Lower leg skin (tissue), 4 donors: ENCODE data around the gene MTRF1. TPM values are rescaled to one million over a fixed set of nuclear protein-coding genes. Genes with fewer than 3 reads are reported as not detected.
"Not testable (repeated sequence)": the region's sequence is repeated elsewhere in the genome, so short reads cannot be mapped to it uniquely, and the experiment has no call there.

ENCODE experiments used
- DNase-seq, 2 donors: peaks; one replicate each; pipeline ENCODE4 v3.0.0-alpha.2; 2019; ENCODE audit warnings: low spot score in 2 of 2
- H3K4me3 ChIP-seq: fragments of 200-600 bp; sonication (generic); 2 replicates; pipeline ENCODE4 v1.5.1; 2017; ENCODE audit warnings: mild to moderate bottlenecking, low read depth; ENCODE audit not compliant: poor library complexity, severe bottlenecking
- CTCF ChIP-seq, 3 donors: fragments of 450-650 bp; IDR thresholded peaks; one replicate each; pipeline ENCODE4 v1.5.1; 2016; ENCODE audit warnings: antibody characterized with exemption in 3 of 3, mild to moderate bottlenecking in 3 of 3, moderate library complexity in 2 of 3
- POLR2A ChIP-seq, 2 donors: fragments of 450-650 bp; IDR thresholded peaks; one replicate each; pipeline ENCODE4 v1.6.1; 2016 to 2017; ENCODE audit warnings: antibody characterized with exemption in 2 of 2, mild to moderate bottlenecking in 1 of 2, moderate library complexity in 1 of 2
- WGBS, 2 donors: methylation state at CpG; one replicate each; pipeline ENCODE4 v1.1.5; 2018; 5-methylcytosine and 5-hydroxymethylcytosine counted together
- intact Hi-C: fragments of 100-400 bp; cut with DNase I; formaldehyde crosslinking; loops from one replicate; pipeline ENCODE4 v1.15.0; 2023; ENCODE audit warnings: low total_unique reads
- total RNA-seq, 4 donors: library from RNA; depleted of rRNA; stranded (reverse); fragments of >200 nt; gene quantifications; one replicate each; pipeline ENCODE4 v1.1.0, GENCODE V29; 2016

Gene MTRF1
- total RNA-seq, 4 donors from 2014 or later: 4.2 to 13.5 (median 6.1) TPM

- no peak for DNase-seq
- no peak overlapping the region for H3K4me3 ChIP-seq
- intact Hi-C loops: no loop called here
- 86 to 94% methylated on average over 10 of the region's 10 CpGs for WGBS, 2 donors
- TF ChIP-seq CTCF (IDR thresholded peaks at IDR 0.05): no peak
- TF ChIP-seq POLR2A (IDR thresholded peaks at IDR 0.05): no peak
These were observed 26.1 kb upstream of the MTRF1 start for GRCh38 chr13:41289463-41289881.

- DNase-seq: no peak
- 83 to 84% methylated on average over 5 of the region's 5 CpGs for WGBS, 2 donors
- intact Hi-C loops: no loop called here
- no peak for TF ChIP-seq CTCF (IDR thresholded peaks at IDR 0.05)
- no peak for TF ChIP-seq POLR2A (IDR thresholded peaks at IDR 0.05)
- no peak overlapping the region for H3K4me3 ChIP-seq
These were observed 23.0 kb upstream of the MTRF1 start for GRCh38 chr13:41286370-41286769.

GRCh38 chr13:41284512-41285288 lies 21.3 kb upstream of the MTRF1 start:
- 90 to 94% methylated on average over 13 of the region's 13 CpGs for WGBS, 2 donors
- H3K4me3 ChIP-seq: no peak overlapping the region
- intact Hi-C loops: no loop called here
- no peak for DNase-seq
- TF ChIP-seq CTCF (IDR thresholded peaks at IDR 0.05) (no peak), POLR2A (IDR thresholded peaks at IDR 0.05) (no peak)

GRCh38 chr13:41282129-41282571 lies 18.8 kb upstream of the MTRF1 start:
- intact Hi-C loops: no loop called here
- TF ChIP-seq POLR2A (IDR thresholded peaks at IDR 0.05) (no peak), CTCF (IDR thresholded peaks at IDR 0.05) (no peak)
- DNase-seq: no peak
- H3K4me3 ChIP-seq: no peak overlapping the region
- 82 to 85% methylated on average over 5 of the region's 5 CpGs for WGBS, 2 donors

- 49 to 54% methylated on average over 2 of the region's 2 CpGs for WGBS, 2 donors
- H3K4me3 ChIP-seq, DNase-seq, intact Hi-C loops: not testable (repeated sequence)
These were observed 15.8 kb upstream of the MTRF1 start for GRCh38 chr13:41279156-41279555.

- TF ChIP-seq POLR2A (IDR thresholded peaks at IDR 0.05) (no peak), CTCF (IDR thresholded peaks at IDR 0.05) (no peak)
- DNase-seq: no peak
- no peak overlapping the region for H3K4me3 ChIP-seq
- intact Hi-C loops: no loop called here
These were observed 13.4 kb upstream of the MTRF1 start for GRCh38 chr13:41276824-41277223.
